Measurements from ENCODE around the gene F10.
"Not testable (repeated sequence)": the region's sequence is repeated elsewhere in the genome, so short reads cannot be mapped to it uniquely, and the experiment has no call there.

The F10 gene

DNA sequence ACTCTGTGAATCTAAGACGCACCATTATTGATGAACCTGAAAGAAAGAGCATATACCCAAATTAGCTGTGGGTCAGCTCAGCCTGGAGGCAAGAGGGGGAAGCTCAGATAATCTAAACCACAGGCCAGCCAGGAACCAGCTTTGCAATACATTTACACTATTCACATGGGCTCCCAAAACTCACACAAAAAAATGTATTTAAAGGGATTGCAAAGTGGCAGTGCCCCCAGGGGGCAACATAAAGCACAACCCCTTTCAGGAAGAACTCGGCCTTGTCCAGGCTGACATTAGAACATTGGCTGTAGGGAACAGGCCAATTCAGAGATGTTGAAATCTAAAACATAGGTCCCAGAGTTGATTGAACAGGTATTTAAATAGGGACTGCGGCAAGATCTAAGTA is 32.6 kb downstream of the F10 start:
- no peak for DNase-seq

DNA sequence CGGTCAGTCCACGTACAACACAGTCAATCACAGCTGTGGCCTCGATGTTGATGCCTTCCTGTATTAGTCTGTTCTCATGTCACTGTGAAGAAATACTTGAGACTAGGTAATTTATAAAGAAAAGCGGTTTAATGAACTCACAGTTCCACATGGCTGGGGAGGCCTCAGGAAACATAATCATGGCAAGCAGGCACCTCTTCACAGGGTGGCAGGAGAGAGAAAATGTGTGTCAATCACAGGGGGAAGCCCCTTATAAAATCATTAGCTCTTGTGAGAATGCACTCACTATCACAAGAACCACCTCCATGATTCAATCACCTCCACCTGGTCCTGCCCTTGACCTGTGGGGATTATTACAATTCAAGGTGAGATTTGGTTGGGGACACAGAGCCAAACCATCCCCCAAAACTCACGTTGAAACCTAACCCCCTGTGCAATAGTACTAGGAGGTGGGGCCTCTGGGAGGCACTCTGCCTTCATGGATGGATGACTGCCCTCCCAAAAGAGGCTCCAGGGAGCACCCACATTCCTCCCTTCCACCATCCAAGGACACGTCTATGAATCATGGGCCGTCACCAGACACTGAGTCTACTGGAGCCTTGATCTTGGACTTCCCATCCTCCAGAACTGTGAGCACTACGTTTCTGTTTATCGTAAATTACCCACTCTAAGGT is 33.5 kb downstream of the F10 start:
- no peak for DNase-seq

DNA sequence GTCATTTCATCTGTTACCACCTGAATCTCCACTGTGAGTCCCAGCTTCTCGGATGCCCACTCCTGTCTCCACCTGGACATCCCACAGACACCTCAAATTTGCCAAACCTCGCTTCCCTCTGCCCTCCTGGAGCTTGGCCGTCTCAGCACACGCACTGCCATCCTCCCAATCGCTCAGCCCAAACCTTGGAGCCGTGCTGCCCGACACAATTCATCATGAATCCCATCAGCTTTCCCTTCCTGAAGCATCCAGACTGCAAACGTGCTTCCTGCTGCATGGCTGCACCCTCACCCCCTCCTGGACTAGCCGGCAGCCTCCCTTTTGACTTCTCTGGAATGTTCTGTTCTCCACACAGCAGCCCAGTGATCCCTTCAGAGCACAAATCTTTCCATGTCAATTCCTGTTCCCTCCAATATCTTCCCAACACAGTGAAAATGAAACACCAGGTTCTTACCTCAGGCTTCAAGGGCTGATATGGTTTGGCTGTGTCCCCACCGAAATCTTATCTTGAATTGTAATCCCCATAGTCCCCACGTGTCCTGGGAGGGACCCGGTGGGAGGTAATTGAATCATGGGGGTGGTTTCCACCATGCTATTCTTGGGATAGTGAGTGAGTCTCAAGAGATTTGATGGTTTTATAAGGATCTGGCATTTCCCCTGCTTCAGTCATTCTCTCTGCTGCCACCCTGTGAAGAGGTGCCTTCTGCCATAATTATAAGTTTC is 34.8 kb downstream of the F10 start:
- no peak for DNase-seq

DNA sequence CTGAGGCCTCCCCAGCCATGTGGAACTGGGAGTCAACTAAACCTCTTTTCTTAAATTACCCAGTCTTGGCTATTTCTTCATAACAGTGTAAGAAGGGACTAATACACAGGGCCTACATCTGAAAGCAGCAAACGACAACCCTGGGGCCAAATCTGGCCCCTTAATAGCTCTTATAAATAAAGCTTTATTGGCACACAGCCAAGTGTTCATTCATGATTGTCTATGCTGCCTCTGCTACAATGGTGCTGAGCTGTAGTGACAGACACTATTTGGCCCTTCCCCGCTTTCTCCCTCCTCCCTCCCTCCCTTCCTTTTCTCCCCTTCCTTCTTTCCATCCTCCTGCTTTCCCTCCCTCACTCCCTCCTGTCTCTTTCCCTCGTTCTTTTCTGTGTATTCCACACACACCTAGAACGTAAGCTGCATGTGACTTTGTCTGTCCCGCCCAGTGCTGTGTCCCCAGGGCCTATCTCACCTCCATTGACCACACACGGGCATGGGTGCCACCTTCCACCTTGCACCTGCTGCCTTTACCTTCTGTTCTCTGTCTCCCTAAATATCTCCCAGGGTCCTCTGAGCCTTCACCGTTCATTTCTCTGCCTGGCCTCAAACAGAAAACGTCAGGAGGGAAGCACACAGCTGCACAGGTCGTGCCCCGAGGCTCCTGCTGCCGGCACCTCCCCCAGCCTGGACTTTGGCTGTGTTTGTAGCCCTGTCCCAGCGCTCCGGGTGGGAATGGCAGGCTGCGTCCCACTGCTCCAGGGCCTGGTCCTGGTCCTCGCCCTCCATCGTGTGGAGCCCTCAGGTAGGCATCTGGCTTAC is 35.5 kb downstream of the F10 start, which contains the start of gene PROZ:
Gene PROZ (plus strand): TSS at position 720 of the 819 bp plus-strand sequence. CDS start 13 bp downstream, at position 733.
- DNase-seq: no peak

DNA sequence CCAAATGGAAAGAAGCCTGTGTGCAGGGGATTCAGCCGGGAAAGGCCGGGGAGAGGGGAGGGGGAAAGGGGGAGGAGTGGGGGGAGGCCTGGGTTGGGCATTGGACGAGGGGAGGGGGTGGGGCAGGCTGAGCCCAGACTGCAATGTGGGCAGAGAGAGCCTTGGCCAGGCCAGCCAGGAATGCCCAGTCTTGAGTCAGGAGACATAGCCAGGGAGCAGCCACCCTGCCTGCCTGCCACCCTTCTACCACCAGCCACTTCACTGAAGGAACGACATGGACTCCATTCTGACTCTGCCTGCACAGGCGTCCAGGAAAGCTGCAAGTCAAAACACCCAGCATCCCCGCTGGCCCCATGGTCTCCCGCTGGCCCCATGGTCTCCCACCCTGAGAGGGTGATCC is 36.3 kb downstream of the F10 start:
- DNase-seq: no peak

DNA sequence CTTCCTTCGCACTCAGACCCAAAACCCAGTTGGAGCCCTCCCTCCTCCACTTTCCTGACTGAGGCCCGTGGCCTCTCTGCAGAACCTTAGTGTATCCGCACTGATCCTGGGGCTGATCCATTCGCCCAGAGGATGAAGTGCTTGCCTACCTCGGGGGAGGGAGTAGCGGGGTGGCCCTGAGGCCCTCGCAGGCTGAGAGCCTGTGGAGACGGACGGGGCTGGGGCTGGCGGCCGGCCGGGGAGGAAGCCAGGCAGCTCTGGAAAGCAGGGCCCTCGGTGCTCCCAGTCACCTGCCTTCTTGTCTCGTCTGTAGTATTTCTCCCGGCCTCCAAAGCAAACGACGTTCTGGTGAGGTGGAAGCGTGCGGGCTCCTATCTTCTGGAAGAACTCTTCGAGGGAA is 37.1 kb downstream of the F10 start:
- no peak for DNase-seq

DNA sequence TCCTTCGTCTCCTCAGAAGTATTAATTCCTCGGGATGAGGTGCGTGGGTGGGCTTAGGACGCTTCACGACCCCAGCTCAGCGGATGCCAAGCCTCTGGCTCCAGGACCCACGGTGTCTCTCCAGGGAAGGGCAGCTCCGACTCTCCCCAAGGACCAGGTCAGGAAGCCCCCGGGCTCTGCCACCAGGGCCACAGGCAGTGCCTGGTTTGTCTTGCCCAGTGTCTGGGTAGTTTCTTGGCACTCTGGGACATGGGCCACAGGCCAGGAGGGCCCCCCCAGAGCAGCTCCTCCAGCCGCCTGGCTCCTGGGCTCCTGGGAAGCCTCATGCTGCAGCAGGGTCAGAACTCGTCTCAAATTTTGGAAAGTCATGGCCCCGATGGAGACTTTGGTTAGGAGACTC is 38.4 kb downstream of the F10 start:
- no peak for DNase-seq

DNA sequence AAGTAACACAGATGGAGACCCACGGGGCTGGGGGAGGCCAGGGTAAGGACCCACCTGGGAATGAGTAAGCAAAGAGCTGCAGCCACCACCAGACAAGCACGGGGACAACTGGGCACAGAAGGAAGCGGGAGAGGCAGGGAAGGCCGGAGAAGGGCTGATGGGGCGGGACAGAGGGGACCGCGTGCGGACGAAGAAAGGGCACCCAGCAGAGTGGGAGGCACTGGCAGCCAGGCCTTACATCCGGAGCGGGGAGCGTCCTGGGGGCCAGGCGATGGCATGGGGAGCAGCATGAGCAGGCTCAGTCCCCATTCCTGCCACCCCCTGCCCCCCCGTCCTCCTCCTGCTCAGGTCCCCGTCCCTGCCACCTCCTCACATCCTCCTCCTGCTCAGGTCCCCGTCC is 38.8 kb downstream of the F10 start:
- no peak for DNase-seq

DNA sequence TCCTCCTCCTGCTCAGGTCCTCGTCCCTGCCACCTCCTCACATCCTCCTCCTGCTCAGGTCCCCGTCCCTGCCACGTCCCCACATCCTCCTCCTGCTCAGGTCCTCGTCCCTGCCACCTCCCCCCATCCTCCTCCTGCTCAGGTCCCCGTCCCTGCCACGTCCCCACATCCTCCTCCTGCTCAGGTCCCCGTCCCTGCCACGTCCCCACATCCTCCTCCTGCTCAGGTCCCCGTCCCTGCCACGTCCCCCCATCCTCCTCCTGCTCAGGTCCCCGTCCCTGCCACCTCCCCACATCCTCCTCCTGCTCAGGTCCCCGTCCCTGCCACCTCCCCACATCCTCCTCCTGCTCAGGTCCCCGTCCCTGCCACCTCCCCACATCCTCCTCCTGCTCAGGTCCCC is 39.4 kb downstream of the F10 start:
- DNase-seq: not testable (repeated sequence)

DNA sequence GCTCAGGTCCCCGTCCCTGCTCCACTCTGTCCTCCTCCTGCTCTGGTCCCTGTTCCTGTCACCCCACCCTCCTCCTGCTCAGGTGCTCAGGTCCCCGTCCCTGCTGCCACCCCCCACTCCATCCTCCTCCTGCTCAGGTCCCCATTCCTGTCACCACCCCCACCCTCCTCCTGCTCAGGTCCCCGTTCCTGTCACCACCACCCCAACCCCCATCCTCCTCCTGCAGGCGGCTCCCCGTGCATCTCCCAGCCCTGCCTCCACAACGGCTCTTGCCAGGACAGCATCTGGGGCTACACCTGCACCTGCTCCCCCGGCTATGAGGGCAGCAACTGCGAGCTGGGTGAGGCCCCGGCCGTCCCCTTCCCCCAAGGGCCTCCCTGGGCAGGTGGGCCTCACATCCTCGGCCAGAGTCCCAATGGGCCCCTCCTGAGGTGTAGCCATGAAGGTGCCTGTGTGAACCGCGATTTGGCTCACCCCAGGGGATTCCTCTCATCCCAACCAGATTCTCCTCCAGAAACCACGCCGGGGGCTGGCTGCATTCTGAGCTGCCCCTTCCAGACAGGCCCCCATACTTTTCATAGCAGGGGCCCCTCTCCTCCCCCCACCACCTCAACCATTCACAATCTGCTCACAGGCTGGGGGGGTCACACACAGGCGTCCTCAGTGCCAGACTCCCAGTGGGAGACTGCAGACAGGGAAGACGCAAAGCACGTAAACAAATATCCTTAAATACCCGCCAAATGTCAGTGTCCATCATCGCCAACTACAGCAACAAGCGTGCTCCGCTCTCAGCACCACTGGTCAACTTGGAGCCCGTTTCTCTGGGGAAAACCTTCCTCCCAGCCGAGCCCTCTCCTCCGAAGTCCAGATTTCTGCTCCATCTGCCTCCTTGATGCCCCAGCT is 40.4 kb downstream of the F10 start:
- no peak for DNase-seq

DNA sequence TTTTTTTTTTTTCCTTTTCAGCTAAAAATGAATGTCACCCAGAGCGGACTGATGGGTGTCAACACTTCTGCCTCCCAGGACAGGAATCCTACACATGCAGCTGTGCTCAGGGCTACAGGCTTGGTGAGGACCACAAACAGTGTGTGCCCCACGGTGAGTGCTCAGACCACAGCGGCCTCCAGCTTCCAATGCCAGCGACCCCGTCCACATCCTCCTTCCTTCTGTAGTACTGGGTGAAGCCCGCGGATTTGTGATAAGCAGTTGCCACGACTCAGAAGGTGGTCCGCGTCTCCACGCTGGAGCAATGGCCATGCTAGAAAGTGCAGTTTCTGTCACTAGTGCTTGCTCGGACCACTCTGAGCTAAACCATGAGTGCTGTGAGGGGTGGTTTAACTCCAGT is 41.9 kb downstream of the F10 start:
- DNase-seq: no peak

DNA sequence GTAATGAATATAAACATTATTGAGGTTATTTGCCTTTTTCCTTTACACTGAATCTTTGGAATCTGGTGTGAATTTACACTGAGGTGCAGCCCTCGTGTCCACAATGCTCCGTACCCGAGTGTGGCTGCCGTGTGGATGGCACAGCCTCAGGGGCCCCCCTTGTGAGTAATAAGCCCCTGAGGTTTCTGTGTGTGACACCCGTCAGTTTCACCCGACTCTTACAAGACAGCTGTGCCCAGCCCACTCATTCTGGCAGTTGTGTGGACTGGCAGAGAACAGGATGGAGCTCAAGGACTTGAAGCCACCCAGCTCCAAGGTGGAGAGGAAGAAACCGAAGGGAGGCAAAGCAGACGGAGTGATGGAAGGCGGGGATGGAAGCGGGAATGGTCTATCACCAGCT is 43.7 kb downstream of the F10 start:
- DNase-seq: no peak

DNA sequence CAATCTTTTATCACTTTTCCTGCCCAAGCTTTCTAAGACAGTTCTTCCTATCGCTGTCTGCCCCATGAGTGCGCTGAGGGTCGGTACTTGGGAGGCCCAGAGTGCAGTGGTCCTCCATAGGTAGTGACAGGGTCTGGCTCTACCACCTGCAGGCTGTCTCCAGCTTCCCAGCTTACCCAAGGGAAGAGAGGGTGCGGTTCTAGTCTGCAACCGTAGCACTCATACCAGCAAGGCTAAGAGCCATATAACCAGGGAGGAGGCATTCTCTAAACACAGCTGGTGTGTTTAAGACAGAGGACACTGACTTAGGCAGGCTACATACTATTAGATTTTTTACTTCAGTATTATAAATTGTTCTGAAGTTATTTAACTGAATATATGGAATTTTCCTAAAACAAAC is 44.1 kb downstream of the F10 start:
- DNase-seq: no peak

DNA sequence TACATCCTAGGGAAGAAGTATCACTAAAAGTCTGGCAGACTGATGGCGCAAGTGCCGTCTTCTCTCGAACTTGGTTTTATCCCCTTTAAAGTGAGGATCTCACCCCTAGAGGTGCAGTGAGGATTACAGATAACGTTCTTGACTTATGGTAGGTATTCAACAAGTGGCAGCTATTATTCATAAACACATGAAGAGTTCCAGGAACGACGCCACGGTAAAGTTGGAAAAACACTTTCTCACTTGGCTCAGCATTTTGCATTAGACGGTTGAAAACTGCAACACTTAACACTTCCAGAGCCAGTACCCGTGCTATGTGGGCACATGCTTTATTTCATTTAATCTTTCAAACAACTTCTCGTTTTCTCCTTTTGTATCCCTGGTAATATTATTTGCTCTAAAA is 44.6 kb downstream of the F10 start:
- no peak for DNase-seq

DNA sequence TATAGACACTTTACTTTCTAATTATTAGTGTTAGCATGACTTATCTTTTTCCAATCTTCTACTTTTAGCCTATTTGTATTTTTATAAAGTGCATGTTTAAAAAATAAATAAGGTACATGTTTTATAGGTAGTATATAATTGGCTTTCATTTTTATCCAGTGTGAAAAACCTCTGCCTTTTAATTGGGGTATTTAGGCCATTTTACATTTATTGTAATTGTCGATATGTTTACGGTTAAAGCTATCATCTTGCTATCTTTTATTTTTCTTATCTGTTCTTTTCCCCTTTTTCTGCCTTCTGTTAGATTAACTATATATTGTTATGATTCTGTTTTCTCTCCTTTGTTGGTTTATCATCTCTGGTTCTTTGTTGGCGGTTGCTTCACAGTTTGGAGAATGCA is 45.0 kb downstream of the F10 start:
- DNase-seq: no peak

DNA sequence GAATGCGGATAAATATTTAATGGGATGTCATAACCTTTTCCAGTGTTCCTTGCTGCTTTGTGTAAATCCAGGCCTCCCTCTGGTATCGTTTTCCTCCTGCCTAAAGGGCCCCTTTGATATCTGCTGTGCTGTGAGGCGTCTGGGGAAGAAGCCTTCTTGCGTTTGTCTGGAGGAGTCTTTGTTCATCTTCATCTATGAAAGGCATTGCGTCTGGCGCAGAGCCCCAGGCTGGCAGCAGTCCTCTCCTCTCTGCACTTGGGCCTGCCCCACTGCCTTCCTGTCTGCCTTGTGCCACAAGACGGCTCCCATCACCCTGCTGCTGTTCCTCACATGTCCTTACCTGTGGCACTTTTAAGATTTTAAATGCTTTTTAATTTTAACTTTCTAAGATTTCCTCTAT is 45.6 kb downstream of the F10 start:
- no peak for DNase-seq

DNA sequence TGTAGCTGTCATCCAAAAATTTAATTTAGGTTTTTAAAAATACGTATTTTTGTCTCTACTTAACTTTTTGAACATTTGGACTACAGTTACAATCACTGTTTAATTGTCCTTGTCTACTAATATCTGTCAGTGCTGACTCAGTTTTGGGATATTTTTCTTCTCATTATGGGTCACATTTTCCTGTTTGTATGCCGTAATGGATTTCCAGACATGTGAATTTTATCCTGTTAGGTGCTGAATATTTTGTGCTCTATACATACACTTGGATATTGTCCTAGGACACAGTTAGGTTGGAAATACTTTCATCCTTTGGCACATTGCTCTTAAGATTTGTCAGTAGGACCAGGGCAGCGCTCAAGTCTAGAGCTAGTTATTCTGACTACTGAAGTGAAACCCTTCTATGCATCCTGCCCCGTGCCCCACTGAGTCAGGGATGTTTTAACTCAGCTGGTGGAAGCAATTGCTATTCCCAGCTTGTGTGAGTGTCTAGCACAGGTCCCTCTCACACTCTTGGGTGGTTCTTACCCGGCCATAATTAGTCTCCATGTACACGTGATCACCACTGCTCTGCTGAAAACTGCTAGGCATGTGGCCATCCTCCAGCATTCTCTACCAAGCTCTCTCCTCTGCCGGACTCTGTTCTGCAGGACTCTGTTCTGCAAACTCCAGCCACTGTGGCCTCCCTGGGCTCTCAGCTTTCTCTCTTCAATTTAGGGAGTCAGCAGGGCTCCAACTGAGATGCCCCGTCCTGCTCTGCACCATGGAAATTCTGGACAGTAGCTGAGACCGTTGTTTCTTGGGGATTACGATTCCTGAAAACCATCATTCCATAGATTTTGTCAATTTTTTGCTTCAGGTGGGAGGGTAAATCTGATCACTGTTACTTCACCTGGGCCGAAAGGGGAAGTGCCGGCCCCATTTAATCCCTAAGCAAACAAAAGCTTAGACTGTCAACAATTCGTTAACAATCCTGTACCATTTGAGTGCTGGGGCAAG is 47.0 kb downstream of the F10 start:
- no peak for DNase-seq

DNA sequence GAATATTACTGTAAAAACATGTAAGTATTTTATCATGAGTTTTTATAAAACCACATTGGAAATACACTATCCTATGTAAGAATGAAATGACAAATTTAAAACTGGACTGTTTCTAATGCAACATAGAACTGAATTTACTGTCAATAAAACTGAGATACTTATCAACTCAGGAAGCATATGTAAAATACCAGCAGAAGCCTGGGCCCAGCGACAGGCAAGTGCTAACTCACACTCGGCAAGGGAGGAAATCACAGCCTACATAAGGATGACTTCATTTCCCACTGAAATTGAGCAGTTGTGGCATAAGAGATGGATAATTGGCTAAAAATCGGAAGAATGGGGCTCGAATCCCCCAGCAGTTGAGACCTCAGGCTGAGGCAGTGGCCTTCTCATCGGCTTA is 47.9 kb downstream of the F10 start:
- no peak for DNase-seq

DNA sequence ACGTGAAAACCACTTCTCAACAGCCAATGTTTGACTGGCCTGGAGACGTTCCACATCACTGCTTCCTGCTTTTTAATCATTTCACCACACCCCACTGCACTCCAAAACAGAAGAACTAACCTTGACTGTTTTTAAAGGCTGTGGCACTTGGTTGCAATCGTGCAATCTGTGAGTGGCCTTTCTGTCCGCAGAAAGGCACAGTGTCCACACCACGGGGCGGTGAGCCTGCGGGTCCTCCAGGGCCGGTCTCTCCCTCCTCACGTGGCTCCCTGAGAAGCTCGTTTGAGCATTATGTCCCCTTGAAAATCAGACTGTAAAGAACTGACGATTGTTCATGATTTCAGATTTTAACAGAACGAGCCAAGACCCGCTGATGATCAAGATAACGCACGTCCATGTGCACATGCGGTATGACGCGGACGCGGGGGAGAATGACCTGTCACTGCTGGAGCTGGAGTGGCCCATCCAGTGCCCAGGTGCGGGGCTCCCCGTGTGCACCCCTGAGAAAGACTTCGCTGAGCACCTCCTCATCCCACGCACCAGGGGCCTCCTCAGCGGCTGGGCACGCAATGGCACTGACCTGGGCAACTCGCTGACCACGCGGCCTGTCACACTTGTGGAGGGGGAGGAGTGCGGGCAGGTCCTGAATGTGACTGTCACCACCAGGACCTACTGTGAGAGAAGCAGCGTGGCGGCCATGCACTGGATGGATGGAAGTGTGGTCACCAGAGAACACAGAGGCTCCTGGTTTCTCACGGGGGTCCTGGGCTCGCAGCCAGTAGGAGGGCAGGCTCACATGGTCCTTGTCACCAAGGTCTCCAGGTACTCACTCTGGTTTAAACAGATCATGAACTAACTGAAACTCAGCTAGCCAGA is 48.9 kb downstream of the F10 start:
- DNase-seq: no peak

DNA sequence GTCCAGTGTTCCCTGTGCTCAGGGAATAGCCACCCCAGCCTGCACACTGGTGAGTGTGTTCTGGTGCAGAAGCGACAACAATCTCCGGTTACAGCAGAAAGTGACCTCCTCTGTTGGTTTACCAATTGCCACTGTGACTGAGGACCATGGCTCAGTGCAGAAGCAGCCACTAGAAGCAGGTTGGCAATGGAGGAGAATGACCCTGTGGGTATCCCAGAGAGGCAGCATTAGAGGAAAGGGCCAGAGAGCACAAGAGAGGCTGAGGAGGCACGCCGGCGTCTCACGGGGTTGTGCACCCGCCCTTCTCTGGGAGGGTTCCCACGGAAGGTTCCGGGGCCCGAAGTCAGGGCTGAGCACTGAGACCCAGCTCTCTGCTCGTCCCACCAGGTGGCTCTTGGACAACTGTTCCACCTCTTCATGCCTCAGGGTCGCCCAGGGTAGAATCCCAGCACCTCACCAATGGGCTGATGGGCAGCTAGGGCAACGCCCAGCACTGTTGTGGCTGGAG is 49.9 kb downstream of the F10 start:
- no peak for DNase-seq
